ENCODE results near the gene SEMA4D.

Gene SEMA4D

GRCh38 chr9:89533411-89534095 is 35.6 kb upstream of the SEMA4D start:
- no peak for TF ChIP-seq CTCF (IDR thresholded peaks at IDR 0.05)

DNA sequence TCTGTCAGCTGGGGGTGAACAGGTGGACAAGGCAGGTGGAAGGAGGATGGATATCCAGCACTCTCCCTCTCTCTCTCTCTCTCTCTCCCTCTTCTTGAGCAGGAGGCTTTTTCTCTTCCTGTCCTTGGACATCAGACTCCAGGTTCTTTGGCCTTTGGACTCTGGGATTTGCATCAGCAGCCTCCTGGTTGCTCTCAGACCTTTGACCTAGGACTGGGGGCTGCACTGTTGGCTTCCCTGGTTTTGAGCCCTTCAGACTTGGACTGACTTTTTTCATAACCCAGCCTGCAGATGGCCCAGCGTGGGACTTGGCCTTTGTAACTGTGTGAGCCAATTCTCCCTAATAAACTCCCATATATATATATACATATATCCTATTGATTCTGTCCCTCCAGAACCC is 35.0 kb upstream of the SEMA4D start:
- TF ChIP-seq CTCF (IDR thresholded peaks at IDR 0.05): no peak

DNA sequence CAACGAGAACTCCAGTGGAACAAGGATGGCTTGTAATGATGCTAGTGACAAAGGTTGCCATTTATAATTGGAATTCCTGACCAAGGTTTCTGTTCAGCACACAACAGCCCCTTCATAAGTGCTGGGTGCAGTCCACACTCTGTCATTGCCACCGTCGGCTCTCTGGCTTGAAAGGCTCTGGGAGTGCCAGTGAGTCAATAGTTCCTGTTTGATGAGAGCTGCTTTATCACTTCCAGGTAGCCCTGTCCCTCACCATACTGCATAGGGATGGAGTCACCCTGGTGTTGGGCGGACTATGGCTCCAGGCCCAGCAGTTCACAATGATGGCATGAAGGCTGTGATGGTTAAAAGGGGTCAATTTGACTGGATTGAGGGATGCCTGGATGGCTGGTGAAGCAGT is 34.6 kb upstream of the SEMA4D start:
- TF ChIP-seq CTCF (IDR thresholded peaks at IDR 0.05): no peak

GRCh38 chr9:89531766-89532165 is 33.9 kb upstream of the SEMA4D start:
- TF ChIP-seq CTCF (IDR thresholded peaks at IDR 0.05): no peak

- TF ChIP-seq CTCF (IDR thresholded peaks at IDR 0.05): no peak
These were observed 32.8 kb upstream of the SEMA4D start for GRCh38 chr9:89530726-89531125.

GRCh38 chr9:89529243-89530035 is 31.5 kb upstream of the SEMA4D start:
- no peak for TF ChIP-seq CTCF (IDR thresholded peaks at IDR 0.05)

GRCh38 chr9:89528540-89528939 is 30.6 kb upstream of the SEMA4D start:
- TF ChIP-seq CTCF (IDR thresholded peaks at IDR 0.05): no peak
